NCI-H510A treated with DMSO at 0.1 percent for 48 hours (cell line): ENCODE results near the gene PTCD1.

Source experiments
- DNase-seq: peaks from one replicate; lab custom pipeline; 2025; lab: John Stamatoyannopoulos, UW

Gene PTCD1

DNA sequence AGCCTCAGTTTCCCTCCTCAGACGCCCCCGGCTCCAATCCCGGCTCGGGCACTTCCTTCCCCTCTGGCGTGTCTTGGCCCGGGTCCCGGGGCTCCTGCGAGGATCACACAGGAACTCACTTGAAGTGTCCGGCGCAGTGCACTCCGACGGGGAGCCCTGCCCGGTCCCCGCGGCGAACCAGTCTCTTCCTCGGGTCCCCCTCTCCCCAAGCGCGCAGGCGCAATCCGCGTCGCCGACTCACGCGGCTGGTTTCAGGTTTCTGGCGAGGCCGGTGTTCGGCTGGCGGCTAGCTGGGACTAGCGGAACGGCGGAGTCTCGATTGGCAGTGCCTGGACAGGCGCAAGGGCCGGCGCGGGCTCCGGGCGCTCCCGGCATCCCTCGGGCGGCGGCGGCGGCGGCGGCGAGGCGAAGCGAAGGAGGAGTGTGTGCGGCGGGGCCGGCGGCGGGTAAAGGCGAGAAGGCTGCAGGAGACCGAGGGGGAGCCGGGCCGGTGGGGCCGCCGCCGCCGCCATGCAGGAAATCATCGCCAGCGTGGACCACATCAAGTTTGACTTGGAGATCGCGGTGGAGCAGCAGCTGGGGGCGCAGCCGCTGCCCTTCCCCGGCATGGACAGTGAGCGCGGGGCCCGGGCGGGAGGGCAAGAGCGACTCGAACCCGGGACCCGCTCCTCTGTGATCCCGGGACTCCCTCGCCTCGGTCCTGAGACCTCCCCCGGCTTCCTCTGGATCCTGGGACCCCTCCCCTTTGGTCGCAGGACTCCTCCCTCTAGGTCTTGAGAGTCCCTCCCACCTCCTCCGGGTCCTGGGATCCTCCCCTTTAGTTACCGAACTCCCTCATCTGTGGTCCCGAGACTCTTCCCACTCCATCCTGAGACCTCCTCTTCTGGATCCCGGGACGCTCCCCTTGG is at the start of gene PTCD1, which contains the start of gene CPSF4:
TSS of gene PTCD1 (minus strand) at position 226 of the 908 bp plus-strand sequence. CDS start 3,556 bp downstream, outside the sequence.
TSS of gene CPSF4 (plus strand) at position 371 of the 908 bp plus-strand sequence. CDS start at position 511, 140 bp downstream.
- DNase-seq, result peak; percentile 47

- no peak for DNase-seq
Measured at GRCh38 chr7:99485094-99485493, 46.5 kb upstream of the PTCD1 start.

DNA sequence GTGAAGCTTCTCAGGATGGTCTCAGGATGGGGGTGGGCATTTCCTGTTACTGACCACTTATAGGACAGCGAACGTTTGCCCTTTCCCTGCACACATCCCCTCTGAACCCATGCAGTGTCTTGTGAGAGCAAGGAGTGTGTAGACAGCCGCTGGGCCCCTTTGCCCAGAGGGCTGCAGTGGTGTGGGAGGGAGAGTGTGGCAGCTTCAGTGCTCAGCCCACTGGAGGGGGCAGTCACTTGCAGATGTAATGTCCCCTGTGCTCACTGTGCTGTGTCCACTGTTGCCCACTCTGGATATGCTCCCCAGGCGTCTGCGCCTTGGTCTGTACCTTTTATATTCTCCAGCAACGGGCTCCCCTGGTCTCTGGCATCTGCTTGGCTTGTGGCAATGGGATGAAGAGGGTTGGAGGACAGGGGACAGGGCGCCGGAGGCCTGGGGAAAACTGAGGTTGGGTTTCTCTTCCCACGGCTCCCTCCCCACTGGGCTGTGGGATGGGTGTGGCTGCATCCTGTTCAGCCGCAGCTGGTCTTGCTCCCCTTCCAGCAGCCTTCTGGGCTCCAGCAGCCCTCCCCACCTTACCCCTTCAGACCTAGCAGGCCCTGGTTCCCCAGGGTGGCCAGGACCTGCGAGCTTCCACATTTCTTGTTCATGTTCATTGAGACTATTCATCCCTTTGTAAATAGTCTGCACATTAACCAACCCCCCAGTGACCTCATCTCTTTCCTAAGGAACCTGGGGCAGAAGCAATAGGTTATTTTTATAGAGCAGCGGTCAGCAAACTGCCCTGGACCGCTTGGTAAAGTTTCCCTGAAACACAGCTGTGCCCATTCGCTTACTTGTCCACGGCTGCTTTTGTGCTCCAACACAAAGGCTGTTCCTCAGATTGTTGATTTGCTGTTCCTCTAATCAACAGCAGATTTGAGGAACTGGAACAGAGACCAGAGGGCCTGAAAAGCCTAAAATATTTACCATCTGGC is 40.2 kb upstream of the PTCD1 start:
- no peak for DNase-seq

GRCh38 chr7:99476107-99476506 is 37.5 kb upstream of the PTCD1 start:
- no peak for DNase-seq

DNA sequence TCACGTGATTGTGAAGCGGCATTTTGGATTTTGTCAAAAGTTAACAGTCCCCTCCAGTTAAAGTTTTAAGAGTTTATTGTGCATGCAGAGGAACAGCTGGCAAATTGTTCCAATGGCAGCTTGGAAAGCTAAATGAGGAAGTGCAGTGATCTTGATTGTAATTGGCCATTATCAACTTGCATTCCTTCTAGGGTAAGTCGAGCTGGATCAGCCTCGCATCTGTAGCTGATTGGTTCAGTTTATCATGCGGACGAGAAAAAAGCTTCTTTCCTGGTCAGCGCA is 34.7 kb upstream of the PTCD1 start:
- DNase-seq, result no peak

- peak; percentile 83 for DNase-seq
Measured at GRCh38 chr7:99472561-99473314, 34.1 kb upstream of the PTCD1 start, which contains the start of gene ZNF789. TSS of gene ZNF789 (plus strand) at chr7:99472890. CDS start at chr7:99476457, 3,567 bp downstream.

DNA sequence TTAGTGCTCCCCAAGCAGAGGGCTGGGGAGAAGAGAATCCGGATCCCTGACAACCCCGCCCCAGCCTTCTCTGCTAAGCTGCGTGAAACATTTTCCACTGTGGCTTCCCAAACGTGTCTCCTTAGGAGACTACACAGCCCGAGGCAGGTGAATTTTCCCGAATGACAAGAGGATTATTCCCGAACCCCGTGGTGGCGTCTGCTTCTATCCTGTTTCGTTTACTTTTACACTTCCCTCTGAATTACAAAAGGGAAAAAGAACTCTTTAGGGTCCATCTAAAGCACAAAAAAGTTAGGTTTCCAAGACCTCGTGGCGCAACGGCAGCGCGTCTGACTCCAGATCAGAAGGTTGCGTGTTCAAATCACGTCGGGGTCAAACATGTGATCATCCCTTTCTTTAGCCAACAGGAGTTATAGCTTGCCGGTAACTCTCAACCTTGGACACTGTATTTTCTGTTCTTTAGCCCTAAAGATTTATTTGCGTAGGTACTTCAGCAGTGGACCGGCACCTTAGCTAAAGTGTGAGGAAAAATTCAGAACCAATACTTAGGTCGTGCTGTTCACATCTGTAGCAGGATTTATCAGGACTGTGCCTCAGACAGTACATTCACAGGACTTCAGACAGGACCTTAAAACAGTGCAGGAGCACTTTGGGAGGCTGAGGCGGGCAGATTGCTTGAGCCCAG is 30.9 kb upstream of the PTCD1 start:
- no peak for DNase-seq

- no peak for DNase-seq
Measured at GRCh38 chr7:99468336-99468918, 29.8 kb upstream of the PTCD1 start.

- DNase-seq, result no peak
Measured at GRCh38 chr7:99465421-99465768, 26.8 kb upstream of the PTCD1 start.

DNA sequence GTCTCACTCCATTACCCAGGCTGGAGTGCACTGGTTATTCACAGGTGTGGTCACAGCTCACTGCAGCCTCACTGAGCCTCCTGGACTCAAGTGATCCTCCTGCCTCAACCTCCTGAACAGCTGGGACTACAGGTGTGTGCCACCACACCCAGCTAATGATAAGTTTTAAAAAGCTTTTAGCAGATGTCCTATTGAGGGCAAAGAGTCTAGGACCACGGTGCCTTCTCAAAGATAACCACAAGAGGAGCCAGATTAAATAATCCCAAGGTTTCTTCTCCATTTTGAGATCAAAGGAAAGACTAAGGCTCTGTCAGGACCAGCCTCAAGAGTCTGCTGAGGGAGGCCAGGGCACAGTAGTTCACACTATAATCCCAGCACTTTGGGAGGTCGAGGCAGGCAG is 22.6 kb upstream of the PTCD1 start:
- no peak for DNase-seq

GRCh38 chr7:99460651-99461050 is 22.1 kb upstream of the PTCD1 start:
- DNase-seq, result no peak

DNA sequence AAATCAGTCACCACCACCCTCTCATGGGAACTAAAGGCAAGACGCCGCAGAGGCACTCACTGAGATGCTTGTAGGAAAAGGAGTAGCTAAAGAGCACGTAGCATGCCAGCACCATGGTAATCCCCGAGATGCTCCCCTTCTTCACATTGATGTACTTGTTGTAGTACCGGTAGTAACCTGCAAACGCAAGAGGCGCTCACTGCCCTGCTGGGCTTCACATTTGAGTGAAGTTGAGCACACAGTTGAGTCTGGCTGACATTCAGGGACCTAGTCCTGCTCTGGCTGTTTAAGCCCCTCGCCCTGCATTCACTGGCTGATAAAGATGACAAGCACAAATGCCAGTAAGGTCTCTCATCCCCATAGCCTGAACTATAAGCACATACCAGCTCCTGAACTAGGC is 20.5 kb upstream of the PTCD1 start:
- no peak for DNase-seq

DNA sequence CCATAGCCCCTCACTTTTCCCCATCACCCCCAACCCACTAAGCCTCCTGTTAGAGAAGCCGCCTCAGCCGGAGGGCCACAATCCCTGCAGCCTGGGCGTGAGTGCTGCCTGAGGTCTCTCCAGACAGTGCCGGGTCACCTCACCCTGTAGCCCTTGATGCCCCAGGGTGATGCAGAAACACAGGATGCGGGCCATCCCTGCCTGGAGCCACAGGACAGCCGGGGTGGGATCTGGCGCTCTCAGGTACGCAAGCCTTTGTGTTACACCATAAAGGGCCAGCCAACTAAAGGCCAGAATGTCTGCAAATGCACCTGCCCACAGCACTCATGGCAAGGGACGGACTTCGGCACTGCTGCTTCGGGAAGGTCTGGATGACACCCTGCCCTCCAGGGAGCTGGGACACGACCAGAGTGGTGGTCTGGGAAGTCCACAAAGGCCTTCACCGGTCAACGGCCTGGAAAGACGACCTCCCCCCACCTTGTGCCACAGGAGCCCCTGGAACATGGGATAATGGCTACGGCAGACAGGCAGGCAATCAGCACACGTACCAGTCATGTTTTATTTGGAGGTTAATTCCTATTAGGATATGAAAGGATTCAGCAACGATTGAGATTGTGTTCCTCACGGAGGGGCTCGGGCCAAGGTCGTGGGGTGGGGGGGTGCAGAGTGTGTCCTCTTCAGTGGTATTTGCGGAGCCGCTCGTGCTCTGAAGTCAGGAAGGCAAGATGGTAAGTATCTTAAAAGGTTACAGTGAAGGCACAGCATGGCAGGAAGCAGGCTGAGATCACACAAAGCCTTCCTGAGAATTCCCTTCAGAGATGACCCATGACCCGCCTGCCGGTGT is 19.3 kb upstream of the PTCD1 start:
- DNase-seq, result no peak

- no peak for DNase-seq
Measured at GRCh38 chr7:99457050-99457649, 18.6 kb upstream of the PTCD1 start.

DNA sequence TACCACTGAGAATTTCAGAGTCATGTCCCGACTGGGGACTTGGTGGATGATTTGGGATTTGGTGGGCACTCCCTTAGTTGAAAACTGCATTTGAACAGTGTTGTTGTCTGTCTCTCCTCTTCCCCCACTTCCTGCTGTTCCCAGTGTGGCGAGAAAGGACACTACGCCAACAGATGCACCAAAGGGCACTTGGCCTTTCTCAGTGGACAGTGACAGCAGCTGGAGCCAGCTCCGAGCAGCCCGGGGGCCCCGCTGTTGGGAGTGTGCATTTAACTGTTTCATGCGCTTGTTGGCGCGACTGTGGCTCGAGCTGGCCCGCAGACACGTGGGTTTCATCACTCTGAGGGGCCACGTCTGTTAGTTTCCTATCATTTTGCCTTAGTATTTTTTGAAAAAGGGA is 17.7 kb upstream of the PTCD1 start:
- no peak for DNase-seq

GRCh38 chr7:99455874-99456273 is 17.3 kb upstream of the PTCD1 start:
- DNase-seq, result no peak

DNA sequence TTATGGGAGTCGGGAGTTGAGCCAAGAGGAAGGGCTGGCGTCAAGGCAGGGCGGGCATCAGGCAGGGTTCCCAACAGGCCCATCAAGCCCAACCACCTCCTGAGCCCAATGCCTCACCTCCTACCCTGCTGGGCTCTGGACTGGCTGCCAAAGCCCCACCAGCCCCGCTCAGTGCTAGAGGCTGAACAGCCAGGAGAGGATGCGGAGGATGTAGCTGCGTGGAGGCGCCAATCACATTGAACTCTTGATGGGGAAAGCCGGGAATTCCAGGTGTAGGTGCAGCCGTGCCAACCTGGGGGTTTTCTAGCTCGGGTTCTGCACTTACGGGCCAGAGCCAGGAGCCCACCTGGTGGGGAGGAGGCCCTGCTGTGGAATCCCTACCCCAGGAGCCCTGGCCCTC is 14.5 kb upstream of the PTCD1 start:
- DNase-seq, result no peak

GRCh38 chr7:99452541-99452940 is 13.9 kb upstream of the PTCD1 start:
- no peak for DNase-seq

GRCh38 chr7:99451936-99452335 is 13.3 kb upstream of the PTCD1 start:
- no peak for DNase-seq

- DNase-seq, result no peak
Measured at GRCh38 chr7:99449326-99449725, 10.7 kb upstream of the PTCD1 start.
